Measurements from ENCODE around the gene CALM1. TPM values are rescaled to one million over a fixed set of nuclear protein-coding genes. Genes with fewer than 3 reads are reported as not detected.

Gene CALM1
- total and polyA plus RNA-seq, 4 donors: 146 to 517 (median 166) TPM

DNA sequence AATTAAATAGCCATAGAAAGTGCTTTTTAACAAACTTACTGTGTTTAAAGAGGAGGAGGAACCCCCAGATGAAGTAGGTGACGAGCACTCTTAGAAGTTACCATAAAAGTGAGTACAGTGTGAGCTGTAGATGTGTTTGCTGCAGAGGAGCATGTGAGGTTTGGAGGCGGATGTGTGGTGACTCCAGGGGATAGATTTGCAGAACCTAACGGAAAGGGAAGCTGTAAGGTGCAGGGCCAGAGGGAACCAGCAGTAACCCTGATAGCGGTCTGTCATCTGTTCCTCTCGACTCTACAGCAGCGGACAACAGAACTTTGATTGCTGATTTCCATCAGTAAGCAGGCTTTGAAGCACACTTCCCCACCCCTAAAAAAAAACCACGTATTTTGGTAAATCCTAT lies 5.2 kb downstream of the CALM1 start:
- Histone ChIP-seq H3K9ac (ENCODE audit: low read depth in 1 of 2, low read length in 2 of 2) (no peak overlapping the region), H3K27ac (ENCODE audit: low read depth in 1 of 2, low read length in 2 of 2) (no peak overlapping the region), H3K9me3 (ENCODE audit: control insufficient read depth in 4 of 4, low read length in 3 of 4) (no peaks in the 10 kb centered on the region), H3K27me3 (ENCODE audit: control insufficient read depth in 4 of 4, insufficient read depth in 4 of 4, low read length in 3 of 4) (no peaks in the 10 kb centered on the region), H3K4me1 (ENCODE audit: control insufficient read depth in 4 of 4, insufficient read depth in 4 of 4, low read length in 3 of 4) (peaks cover 7 to 27% (median 21%) of the 10 kb centered on the region in 4 donors), H3K4me3 (ENCODE audit: low read depth in 1 of 3, low read length in 3 of 3) (no peak overlapping the region), H3K36me3 (ENCODE audit: control insufficient read depth in 4 of 4, insufficient read depth in 3 of 4, low read depth in 1 of 4, low read length in 3 of 4) (peaks cover 18 to 55% (median 46%) of the 10 kb centered on the region in 4 donors)
- DNase-seq (ENCODE audit: low spot score): no peak
- no peak for TF ChIP-seq YY1 (IDR thresholded peaks at IDR 0.05)
- no peak for TF ChIP-seq HNF4G (IDR thresholded peaks at IDR 0.05)
- TF ChIP-seq SP1 (IDR thresholded peaks at IDR 0.05): no peak
- TF ChIP-seq FOXA2 (IDR thresholded peaks at IDR 0.05): no peak
- no peak for TF ChIP-seq JUND (IDR thresholded peaks at IDR 0.05)
- TF ChIP-seq, protein P1, sequence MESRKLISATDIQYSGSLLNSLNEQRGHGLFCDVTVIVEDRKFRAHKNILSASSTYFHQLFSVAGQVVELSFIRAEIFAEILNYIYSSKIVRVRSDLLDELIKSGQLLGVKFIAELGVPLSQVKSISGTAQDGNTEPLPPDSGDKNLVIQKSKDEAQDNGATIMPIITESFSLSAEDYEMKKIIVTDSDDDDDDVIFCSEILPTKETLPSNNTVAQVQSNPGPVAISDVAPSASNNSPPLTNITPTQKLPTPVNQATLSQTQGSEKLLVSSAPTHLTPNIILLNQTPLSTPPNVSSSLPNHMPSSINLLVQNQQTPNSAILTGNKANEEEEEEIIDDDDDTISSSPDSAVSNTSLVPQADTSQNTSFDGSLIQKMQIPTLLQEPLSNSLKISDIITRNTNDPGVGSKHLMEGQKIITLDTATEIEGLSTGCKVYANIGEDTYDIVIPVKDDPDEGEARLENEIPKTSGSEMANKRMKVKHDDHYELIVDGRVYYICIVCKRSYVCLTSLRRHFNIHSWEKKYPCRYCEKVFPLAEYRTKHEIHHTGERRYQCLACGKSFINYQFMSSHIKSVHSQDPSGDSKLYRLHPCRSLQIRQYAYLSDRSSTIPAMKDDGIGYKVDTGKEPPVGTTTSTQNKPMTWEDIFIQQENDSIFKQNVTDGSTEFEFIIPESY (IDR thresholded peaks at IDR 0.05): no peak
- TF ChIP-seq HNF4A (conservative IDR thresholded peaks at IDR 0.05): no peak
- no peak for TF ChIP-seq GABPA (IDR thresholded peaks at IDR 0.05 in 1 of 2, conservative IDR thresholded peaks at IDR 0.05 in 1 of 2)
- no peak for TF ChIP-seq RXRA (IDR thresholded peaks at IDR 0.05)
- no peak for TF ChIP-seq FOXA1 (IDR thresholded peaks at IDR 0.05)
- no peak for TF ChIP-seq RAD21 (IDR thresholded peaks at IDR 0.05)
- TF ChIP-seq, protein P2, sequence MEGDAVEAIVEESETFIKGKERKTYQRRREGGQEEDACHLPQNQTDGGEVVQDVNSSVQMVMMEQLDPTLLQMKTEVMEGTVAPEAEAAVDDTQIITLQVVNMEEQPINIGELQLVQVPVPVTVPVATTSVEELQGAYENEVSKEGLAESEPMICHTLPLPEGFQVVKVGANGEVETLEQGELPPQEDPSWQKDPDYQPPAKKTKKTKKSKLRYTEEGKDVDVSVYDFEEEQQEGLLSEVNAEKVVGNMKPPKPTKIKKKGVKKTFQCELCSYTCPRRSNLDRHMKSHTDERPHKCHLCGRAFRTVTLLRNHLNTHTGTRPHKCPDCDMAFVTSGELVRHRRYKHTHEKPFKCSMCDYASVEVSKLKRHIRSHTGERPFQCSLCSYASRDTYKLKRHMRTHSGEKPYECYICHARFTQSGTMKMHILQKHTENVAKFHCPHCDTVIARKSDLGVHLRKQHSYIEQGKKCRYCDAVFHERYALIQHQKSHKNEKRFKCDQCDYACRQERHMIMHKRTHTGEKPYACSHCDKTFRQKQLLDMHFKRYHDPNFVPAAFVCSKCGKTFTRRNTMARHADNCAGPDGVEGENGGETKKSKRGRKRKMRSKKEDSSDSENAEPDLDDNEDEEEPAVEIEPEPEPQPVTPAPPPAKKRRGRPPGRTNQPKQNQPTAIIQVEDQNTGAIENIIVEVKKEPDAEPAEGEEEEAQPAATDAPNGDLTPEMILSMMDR (IDR thresholded peaks at IDR 0.05; ENCODE audit: low read depth, low read length, missing input control): no peak
- TF ChIP-seq TAF1 (conservative IDR thresholded peaks at IDR 0.05): no peak
- no peak for TF ChIP-seq EGR1 (IDR thresholded peaks at IDR 0.05; ENCODE audit: low read depth in 2 of 2)
- TF ChIP-seq, protein P3, sequence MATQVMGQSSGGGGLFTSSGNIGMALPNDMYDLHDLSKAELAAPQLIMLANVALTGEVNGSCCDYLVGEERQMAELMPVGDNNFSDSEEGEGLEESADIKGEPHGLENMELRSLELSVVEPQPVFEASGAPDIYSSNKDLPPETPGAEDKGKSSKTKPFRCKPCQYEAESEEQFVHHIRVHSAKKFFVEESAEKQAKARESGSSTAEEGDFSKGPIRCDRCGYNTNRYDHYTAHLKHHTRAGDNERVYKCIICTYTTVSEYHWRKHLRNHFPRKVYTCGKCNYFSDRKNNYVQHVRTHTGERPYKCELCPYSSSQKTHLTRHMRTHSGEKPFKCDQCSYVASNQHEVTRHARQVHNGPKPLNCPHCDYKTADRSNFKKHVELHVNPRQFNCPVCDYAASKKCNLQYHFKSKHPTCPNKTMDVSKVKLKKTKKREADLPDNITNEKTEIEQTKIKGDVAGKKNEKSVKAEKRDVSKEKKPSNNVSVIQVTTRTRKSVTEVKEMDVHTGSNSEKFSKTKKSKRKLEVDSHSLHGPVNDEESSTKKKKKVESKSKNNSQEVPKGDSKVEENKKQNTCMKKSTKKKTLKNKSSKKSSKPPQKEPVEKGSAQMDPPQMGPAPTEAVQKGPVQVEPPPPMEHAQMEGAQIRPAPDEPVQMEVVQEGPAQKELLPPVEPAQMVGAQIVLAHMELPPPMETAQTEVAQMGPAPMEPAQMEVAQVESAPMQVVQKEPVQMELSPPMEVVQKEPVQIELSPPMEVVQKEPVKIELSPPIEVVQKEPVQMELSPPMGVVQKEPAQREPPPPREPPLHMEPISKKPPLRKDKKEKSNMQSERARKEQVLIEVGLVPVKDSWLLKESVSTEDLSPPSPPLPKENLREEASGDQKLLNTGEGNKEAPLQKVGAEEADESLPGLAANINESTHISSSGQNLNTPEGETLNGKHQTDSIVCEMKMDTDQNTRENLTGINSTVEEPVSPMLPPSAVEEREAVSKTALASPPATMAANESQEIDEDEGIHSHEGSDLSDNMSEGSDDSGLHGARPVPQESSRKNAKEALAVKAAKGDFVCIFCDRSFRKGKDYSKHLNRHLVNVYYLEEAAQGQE (IDR thresholded peaks at IDR 0.05): no peak
- no peak for TF ChIP-seq NR2F2 (IDR thresholded peaks at IDR 0.05)
- TF ChIP-seq, protein P4, sequence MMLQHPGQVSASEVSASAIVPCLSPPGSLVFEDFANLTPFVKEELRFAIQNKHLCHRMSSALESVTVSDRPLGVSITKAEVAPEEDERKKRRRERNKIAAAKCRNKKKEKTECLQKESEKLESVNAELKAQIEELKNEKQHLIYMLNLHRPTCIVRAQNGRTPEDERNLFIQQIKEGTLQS (IDR thresholded peaks at IDR 0.05): no peak
- TF ChIP-seq, protein P5, sequence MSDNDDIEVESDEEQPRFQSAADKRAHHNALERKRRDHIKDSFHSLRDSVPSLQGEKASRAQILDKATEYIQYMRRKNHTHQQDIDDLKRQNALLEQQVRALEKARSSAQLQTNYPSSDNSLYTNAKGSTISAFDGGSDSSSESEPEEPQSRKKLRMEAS (IDR thresholded peaks at IDR 0.05): no peak
- WGBS: 73% methylated on average over 7 of the region's 7 CpGs
